Fibroblast of lung (primary cell): ENCODE measurements around the gene FAM78A. TPM values are rescaled to one million over a fixed set of nuclear protein-coding genes. Genes with fewer than 3 reads are reported as not detected.

Experiments
- DNase-seq, 2 donors: peaks; one replicate each; pipeline versions ENCODE4 v3.0.0 to v3.0.0-alpha.2; 2010; ENCODE audit warnings: low read depth in 2 of 2
- H2AFZ ChIP-seq: 2 replicates; pipeline ENCODE4 v1.5.1; 2012; ENCODE audit warnings: low read length, control low read depth, inconsistent platforms
- H3K27ac ChIP-seq: 2 replicates; pipeline ENCODE4 v1.5.1; 2011; ENCODE audit warnings: low read length, control low read depth; ENCODE audit not compliant: insufficient read depth
- H3K27me3 ChIP-seq: 2 replicates; pipeline ENCODE4 v1.5.1; 2011; ENCODE audit warnings: mild to moderate bottlenecking, low read length; ENCODE audit not compliant: control insufficient read depth, insufficient read depth
- H3K36me3 ChIP-seq: 2 replicates; pipeline ENCODE4 v1.5.1; 2011; ENCODE audit warnings: low read length; ENCODE audit not compliant: control insufficient read depth, insufficient read depth
- H3K4me1 ChIP-seq: 2 replicates; pipeline ENCODE4 v1.5.1; 2011; ENCODE audit warnings: low read length; ENCODE audit not compliant: control insufficient read depth, insufficient read depth; ENCODE audit errors: extremely low read depth
- H3K4me2 ChIP-seq: 2 replicates; pipeline ENCODE4 v1.5.1; 2011; ENCODE audit warnings: low read length, control low read depth; ENCODE audit not compliant: insufficient read depth; ENCODE audit errors: extremely low read depth
- H3K4me3 ChIP-seq, 4 experiments: fragments of 200-600 bp in 1 of 4; sonication (generic) in 1 of 4; replicated peaks in 1 of 4; 2 replicates each; pipeline ENCODE4 v1.5.1; 2011 to 2016; ENCODE audit warnings: low read length in 4 of 4, low read depth in 3 of 4, mild to moderate bottlenecking in 3 of 4, control low read depth in 2 of 4, inconsistent platforms in 1 of 4, mixed read lengths in 1 of 4; ENCODE audit not compliant: insufficient read depth in 1 of 4; ENCODE audit errors: control extremely low read depth in 1 of 4
- H3K79me2 ChIP-seq: 2 replicates; pipeline ENCODE4 v1.5.1; 2012; ENCODE audit warnings: mild to moderate bottlenecking, low read length, inconsistent platforms; ENCODE audit not compliant: control insufficient read depth, insufficient read depth
- H3K9ac ChIP-seq: 2 replicates; pipeline ENCODE4 v1.5.1; 2011; ENCODE audit warnings: mild to moderate bottlenecking, low read length, control low read depth; ENCODE audit not compliant: insufficient read depth
- H3K9me3 ChIP-seq: 2 replicates; pipeline ENCODE4 v1.5.1; 2012; ENCODE audit warnings: low read depth, low read length; ENCODE audit not compliant: control insufficient read depth, insufficient read depth
- H4K20me1 ChIP-seq: 2 replicates; pipeline ENCODE4 v1.5.1; 2011; ENCODE audit warnings: low read length; ENCODE audit not compliant: control insufficient read depth, insufficient read depth; ENCODE audit errors: extremely low read depth
- CTCF ChIP-seq, 2 donors: IDR thresholded peaks in 1 of 2; conservative IDR thresholded peaks in 1 of 2; 1 replicate in 1 of 2; 2 replicates in 1 of 2; pipeline ENCODE4 v1.5.1; 2011 to 2012; ENCODE audit warnings: low read length in 2 of 2, control low read depth in 1 of 2, inconsistent platforms in 1 of 2, low read depth in 1 of 2, mild to moderate bottlenecking in 1 of 2
- EZH2 ChIP-seq: IDR thresholded peaks from 2 replicates; pipeline ENCODE4 v1.5.1; 2012; ENCODE audit warnings: low read length, control low read depth, mild to moderate bottlenecking; ENCODE audit errors: missing control alignments
- polyA plus RNA-seq, 2 donors: library from polyadenylated mRNA; depleted of rRNA in 1 of 2; stranded (reverse) in 1 of 2; unstranded in 1 of 2; fragments of >200 nt; gene quantifications; 2 replicates each; pipeline ENCODE4 v1.2.1, GENCODE V29; 2011 to 2012; ENCODE audit warnings: missing spikeins in 1 of 2
- total RNA-seq: library from RNA; depleted of rRNA; stranded (reverse); fragments of >200 nt; gene quantifications from 2 replicates; pipeline ENCODE4 v1.2.1, GENCODE V29; 2014

FAM78A gene
- total and polyA plus RNA-seq, 2 donors (not counting 1 experiment from before 2014, with no cell fraction given), result 0.26 to 0.33 TPM

GRCh38 chr9:131310833-131311554 is 34.7 kb upstream of the FAM78A start:
- no peak for TF ChIP-seq CTCF (conservative IDR thresholded peaks at IDR 0.05 in 1 of 2, IDR thresholded peaks at IDR 0.05 in 1 of 2; ENCODE audit: low read depth in 1 of 2, low read length in 2 of 2)
- TF ChIP-seq EZH2, result no peak
- no peak overlapping the region for H3K4me2 ChIP-seq
- no peaks in the 10 kb centered on the region for H3K27me3 ChIP-seq
- H3K4me1 ChIP-seq, result no peaks in the 10 kb centered on the region
- no peak overlapping the region for H3K4me3 ChIP-seq
- no peaks in the 10 kb centered on the region for H3K9me3 ChIP-seq
- H4K20me1 ChIP-seq, result no peaks in the 10 kb centered on the region
- H3K79me2 ChIP-seq, result no peaks in the 10 kb centered on the region
- H3K27ac ChIP-seq, result no peak overlapping the region
- no peaks in the 10 kb centered on the region for H3K36me3 ChIP-seq
- DNase-seq, result no peak
- H2AFZ ChIP-seq, result no peak overlapping the region
- no peak overlapping the region for H3K9ac ChIP-seq

GRCh38 chr9:131309530-131310276 is 33.4 kb upstream of the FAM78A start:
- TF ChIP-seq CTCF (conservative IDR thresholded peaks at IDR 0.05 in 1 of 2, IDR thresholded peaks at IDR 0.05 in 1 of 2; ENCODE audit: low read depth in 1 of 2, low read length in 2 of 2) (no peak), EZH2 (no peak)
- Histone ChIP-seq H3K4me1 (no peaks in the 10 kb centered on the region), H2AFZ (no peak overlapping the region), H3K9me3 (no peaks in the 10 kb centered on the region), H3K4me3 (no peak overlapping the region), H3K36me3 (no peaks in the 10 kb centered on the region), H3K27ac (no peak overlapping the region), H3K79me2 (no peaks in the 10 kb centered on the region), H3K4me2 (no peak overlapping the region), H3K27me3 (no peaks in the 10 kb centered on the region), H3K9ac (no peak overlapping the region), H4K20me1 (no peaks in the 10 kb centered on the region)
- no peak for DNase-seq

- Histone ChIP-seq H3K36me3 (no peaks in the 10 kb centered on the region), H3K79me2 (no peaks in the 10 kb centered on the region), H3K9ac (no peak overlapping the region), H3K4me1 (no peaks in the 10 kb centered on the region), H4K20me1 (no peaks in the 10 kb centered on the region), H2AFZ (no peak overlapping the region), H3K9me3 (no peaks in the 10 kb centered on the region), H3K27ac (no peak overlapping the region), H3K4me2 (no peak overlapping the region), H3K4me3 (no peak overlapping the region), H3K27me3 (no peaks in the 10 kb centered on the region)
- TF ChIP-seq CTCF (conservative IDR thresholded peaks at IDR 0.05 in 1 of 2, IDR thresholded peaks at IDR 0.05 in 1 of 2; ENCODE audit: low read depth in 1 of 2, low read length in 2 of 2) (no peak), EZH2 (no peak)
- no peak for DNase-seq
These were observed 32.7 kb upstream of the FAM78A start for GRCh38 chr9:131308906-131309529.
